Esophagus muscularis mucosa (tissue), 4 donors: ENCODE measurements around the gene LRP2. TPM values are rescaled to one million over a fixed set of nuclear protein-coding genes. Genes with fewer than 3 reads are reported as not detected.

Source experiments
- DNase-seq: peaks from one replicate; pipeline ENCODE4 v3.0.0-alpha.2; 2017; ENCODE audit errors: extremely low spot score
- H3K27ac ChIP-seq, 4 donors: fragments of 200-600 bp; sonication (generic); replicated peaks in 1 of 4; 1 replicate in 3 of 4; 2 replicates in 1 of 4; pipeline ENCODE4 v1.5.1; 2016 to 2019; ENCODE audit warnings: mild to moderate bottlenecking in 1 of 4
- H3K27me3 ChIP-seq, 4 donors: fragments of 200-600 bp; sonication (generic); one replicate each; pipeline versions ENCODE4 v1.5.1 to v1.6.0; 2016 to 2019
- H3K36me3 ChIP-seq, 4 donors: fragments of 200-600 bp; sonication (generic); one replicate each; pipeline ENCODE4 v1.5.1; 2016 to 2019
- H3K4me1 ChIP-seq, 4 donors: fragments of 200-600 bp; sonication (generic); one replicate each; pipeline ENCODE4 v1.5.1; 2016 to 2019
- H3K4me3 ChIP-seq, 4 donors: fragments of 200-600 bp; sonication (generic); 1 replicate in 2 of 4; 2 replicates in 2 of 4; pipeline ENCODE4 v1.5.1; 2016 to 2019; ENCODE audit warnings: mild to moderate bottlenecking in 4 of 4, moderate library complexity in 1 of 4
- H3K9me3 ChIP-seq, 4 donors: fragments of 200-600 bp; sonication (generic); 1 replicate in 3 of 4; 2 replicates in 1 of 4; pipeline ENCODE4 v1.5.1; 2016 to 2019
- EP300 ChIP-seq: sonication (generic); formaldehyde crosslinking; IDR thresholded peaks from one replicate; pipeline ENCODE4 v1.6.1; 2017; ENCODE audit warnings: antibody characterized with exemption
- POLR2A ChIP-seq: fragments of 450-650 bp; IDR thresholded peaks from one replicate; pipeline ENCODE4 v1.6.1; 2017; ENCODE audit warnings: antibody characterized with exemption, moderate library complexity, mild to moderate bottlenecking, low read depth
- POLR2AphosphoS5 ChIP-seq, 2 donors: sonication (generic); formaldehyde crosslinking; IDR thresholded peaks; one replicate each; pipeline ENCODE4 v1.6.1; 2017; ENCODE audit warnings: antibody characterized with exemption in 2 of 2
- WGBS: methylation state at CpG from one replicate; pipeline ENCODE4 v1.1.5; 2018; 5-methylcytosine and 5-hydroxymethylcytosine counted together
- intact Hi-C: fragments of 100-400 bp; cut with DNase I; formaldehyde crosslinking; loops from one replicate; pipeline ENCODE4 v1.15.1; 2023
- total RNA-seq, 4 donors: library from RNA; depleted of rRNA; stranded (reverse); fragments of >200 nt; gene quantifications; one replicate each; pipeline versions ENCODE4 v1.1.0 to v1.2.1, GENCODE V29; 2016
- TF ChIP-seq, protein P1 (sequence below), 3 experiments: fragments of 200-600 bp in 2 of 3; fragments of 450-650 bp in 1 of 3; sonication (generic) in 2 of 3; IDR thresholded peaks; one replicate each; pipeline ENCODE4 v1.5.1; 2017 to 2019; ENCODE audit warnings: antibody characterized with exemption in 3 of 3, mild to moderate bottlenecking in 2 of 3, moderate library complexity in 1 of 3

Gene LRP2
- total RNA-seq, 4 donors from 2014 or later: not detected

DNA sequence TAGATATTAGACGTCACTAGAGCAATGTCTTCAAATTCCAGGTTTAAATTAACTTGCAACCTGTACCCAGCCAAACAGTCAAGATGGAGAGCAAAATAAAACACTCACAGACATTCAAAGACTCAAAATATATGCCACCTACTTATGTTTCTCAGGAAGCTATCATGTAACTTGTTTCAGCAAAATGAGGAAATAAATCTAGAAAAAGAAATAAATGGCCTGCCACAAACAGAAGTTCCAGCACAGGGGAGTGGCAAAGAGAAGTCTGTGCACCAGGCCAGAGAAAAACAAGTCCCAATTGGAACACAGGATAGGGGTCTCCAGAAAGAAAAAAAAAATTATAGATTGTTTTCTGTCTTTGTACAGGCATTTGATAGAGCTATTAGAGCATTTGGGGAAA is 96.7 kb downstream of the LRP2 start:
- TF ChIP-seq POLR2A (no peak), EP300 (no peak), POLR2AphosphoS5 (IDR thresholded peaks at IDR 0.05) (no peak)
- TF ChIP-seq, protein P1, sequence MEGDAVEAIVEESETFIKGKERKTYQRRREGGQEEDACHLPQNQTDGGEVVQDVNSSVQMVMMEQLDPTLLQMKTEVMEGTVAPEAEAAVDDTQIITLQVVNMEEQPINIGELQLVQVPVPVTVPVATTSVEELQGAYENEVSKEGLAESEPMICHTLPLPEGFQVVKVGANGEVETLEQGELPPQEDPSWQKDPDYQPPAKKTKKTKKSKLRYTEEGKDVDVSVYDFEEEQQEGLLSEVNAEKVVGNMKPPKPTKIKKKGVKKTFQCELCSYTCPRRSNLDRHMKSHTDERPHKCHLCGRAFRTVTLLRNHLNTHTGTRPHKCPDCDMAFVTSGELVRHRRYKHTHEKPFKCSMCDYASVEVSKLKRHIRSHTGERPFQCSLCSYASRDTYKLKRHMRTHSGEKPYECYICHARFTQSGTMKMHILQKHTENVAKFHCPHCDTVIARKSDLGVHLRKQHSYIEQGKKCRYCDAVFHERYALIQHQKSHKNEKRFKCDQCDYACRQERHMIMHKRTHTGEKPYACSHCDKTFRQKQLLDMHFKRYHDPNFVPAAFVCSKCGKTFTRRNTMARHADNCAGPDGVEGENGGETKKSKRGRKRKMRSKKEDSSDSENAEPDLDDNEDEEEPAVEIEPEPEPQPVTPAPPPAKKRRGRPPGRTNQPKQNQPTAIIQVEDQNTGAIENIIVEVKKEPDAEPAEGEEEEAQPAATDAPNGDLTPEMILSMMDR (IDR thresholded peaks at IDR 0.05): no peak
- no peak overlapping the region for H3K4me3 ChIP-seq
- no peak overlapping the region for H3K27ac ChIP-seq
- H3K4me1 ChIP-seq: no peaks in the 10 kb centered on the region
- H3K36me3 ChIP-seq: no peaks in the 10 kb centered on the region
- no peak for DNase-seq
- WGBS: 68% methylated on average over 1 of the region's 1 CpG
- no peaks in the 10 kb centered on the region for H3K9me3 ChIP-seq
- intact Hi-C loops: no loop called here
- no peaks in the 10 kb centered on the region for H3K27me3 ChIP-seq

DNA sequence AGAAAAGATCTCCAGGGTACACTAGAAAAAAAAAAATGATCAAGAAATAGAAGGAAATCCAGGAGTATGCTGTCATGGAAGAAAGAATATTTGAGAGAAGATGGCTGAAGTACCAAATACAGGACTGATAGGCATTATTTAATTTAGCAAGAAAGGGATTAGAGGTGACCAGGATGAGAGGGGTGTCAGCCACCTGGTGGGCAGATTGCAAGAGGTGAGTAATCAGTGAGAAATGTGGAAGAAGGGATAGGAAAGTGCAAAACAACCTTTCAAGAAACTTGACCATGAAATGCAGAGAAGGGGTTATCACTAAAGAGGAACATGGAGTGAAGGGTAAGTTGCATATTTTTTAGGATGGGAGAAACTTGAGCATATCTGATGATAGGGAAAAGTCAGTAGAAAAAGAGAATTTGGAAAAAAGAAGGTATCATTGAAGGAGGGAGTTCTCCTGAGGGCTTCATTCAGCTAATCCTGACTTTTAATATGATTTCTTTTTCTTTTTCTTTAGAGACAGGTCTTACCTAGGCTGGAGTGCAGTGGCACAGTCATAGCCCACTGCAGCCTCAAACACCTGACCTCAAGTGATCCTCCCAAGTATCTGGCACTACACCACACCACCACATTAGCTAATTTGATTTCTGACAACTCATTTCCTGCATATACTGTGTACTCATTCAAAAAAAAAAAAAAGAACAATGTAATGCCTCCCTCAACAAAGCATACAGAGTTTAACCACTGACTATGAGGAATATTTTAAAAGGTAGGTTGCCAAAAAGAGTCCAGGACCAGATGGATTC is 101.3 kb downstream of the LRP2 start:
- H3K27ac ChIP-seq: no peak overlapping the region
- H3K9me3 ChIP-seq: no peaks in the 10 kb centered on the region
- no peaks in the 10 kb centered on the region for H3K27me3 ChIP-seq
- TF ChIP-seq POLR2AphosphoS5 (IDR thresholded peaks at IDR 0.05) (no peak), EP300 (no peak), POLR2A (no peak)
- TF ChIP-seq, protein P1 (IDR thresholded peaks at IDR 0.05): no peak
- intact Hi-C loops: no loop called here
- no peak overlapping the region for H3K4me3 ChIP-seq
- H3K36me3 ChIP-seq: no peaks in the 10 kb centered on the region
- no peak for DNase-seq
- no peaks in the 10 kb centered on the region for H3K4me1 ChIP-seq

DNA sequence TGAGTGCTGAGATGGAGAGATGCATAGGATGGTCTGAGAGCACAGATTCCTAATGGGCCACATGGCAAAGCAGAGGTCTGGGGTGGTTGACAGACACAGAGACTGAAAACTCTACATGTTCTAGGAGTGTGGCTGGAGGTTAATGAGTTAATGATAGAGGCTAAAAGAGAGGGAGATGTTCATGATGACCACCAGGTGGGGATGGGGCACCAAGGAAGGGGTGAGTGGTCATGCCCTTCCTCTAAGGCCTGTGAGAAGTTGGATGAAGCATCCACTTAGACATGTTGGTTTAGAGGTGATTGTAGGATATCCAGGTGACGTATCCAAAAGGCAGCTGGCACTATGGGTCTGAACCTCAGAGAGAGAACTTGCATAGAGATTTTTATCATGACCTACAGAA is 102.1 kb downstream of the LRP2 start:
- no peaks in the 10 kb centered on the region for H3K9me3 ChIP-seq
- no peaks in the 10 kb centered on the region for H3K36me3 ChIP-seq
- no peak overlapping the region for H3K4me3 ChIP-seq
- no peak for DNase-seq
- no peak overlapping the region for H3K27ac ChIP-seq
- no peaks in the 10 kb centered on the region for H3K4me1 ChIP-seq
- H3K27me3 ChIP-seq: no peaks in the 10 kb centered on the region
- intact Hi-C loops: no loop called here
- 89% methylated on average over 1 of the region's 1 CpG for WGBS
- TF ChIP-seq EP300 (no peak), POLR2AphosphoS5 (IDR thresholded peaks at IDR 0.05) (no peak), POLR2A (no peak)
- TF ChIP-seq, protein P1 (IDR thresholded peaks at IDR 0.05): no peak

DNA sequence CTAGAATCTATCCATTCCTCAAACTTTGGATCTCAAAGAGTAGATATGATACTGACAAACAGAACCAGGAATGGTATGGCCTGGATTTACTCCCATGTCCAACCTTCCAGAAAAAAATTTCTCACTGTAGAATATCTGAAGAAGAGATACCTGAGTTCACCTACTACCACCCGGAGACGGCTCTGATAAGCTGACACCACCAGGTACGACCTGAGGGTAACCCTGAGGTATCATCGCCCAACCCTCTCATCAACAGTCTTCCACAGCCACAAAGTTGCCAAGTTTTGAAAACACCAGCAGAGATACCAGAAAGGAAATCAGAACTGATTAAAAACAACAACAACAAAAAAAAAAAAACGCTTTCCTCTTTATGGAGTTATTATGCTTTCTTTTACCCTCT is 102.9 kb downstream of the LRP2 start:
- 86% methylated on average over 5 of the region's 5 CpGs for WGBS
- H3K4me3 ChIP-seq: no peak overlapping the region
- DNase-seq: no peak
- no peaks in the 10 kb centered on the region for H3K36me3 ChIP-seq
- H3K9me3 ChIP-seq: no peaks in the 10 kb centered on the region
- TF ChIP-seq, protein P1 (IDR thresholded peaks at IDR 0.05): no peak
- TF ChIP-seq POLR2A: no peak
- TF ChIP-seq EP300: no peak
- TF ChIP-seq POLR2AphosphoS5 (IDR thresholded peaks at IDR 0.05): no peak
- intact Hi-C loops: no loop called here
- H3K27ac ChIP-seq: no peak overlapping the region
- H3K4me1 ChIP-seq: no peaks in the 10 kb centered on the region
- no peaks in the 10 kb centered on the region for H3K27me3 ChIP-seq
